Measurements from ENCODE around the gene BARHL1.

Gene BARHL1

GRCh38 chr9:132555528-132555927 is 26.9 kb upstream of the BARHL1 start:
- no peak for TF ChIP-seq CTCF (IDR thresholded peaks at IDR 0.05)
- no peak overlapping the region for H3K27ac ChIP-seq
- DNase-seq (ENCODE audit: low spot score): no peak
- H3K4me3 ChIP-seq: no peak overlapping the region

GRCh38 chr9:132556235-132556634 is 26.2 kb upstream of the BARHL1 start:
- H3K4me3 ChIP-seq: no peak overlapping the region
- DNase-seq (ENCODE audit: low spot score): no peak
- TF ChIP-seq CTCF (IDR thresholded peaks at IDR 0.05): no peak
- H3K27ac ChIP-seq: no peak overlapping the region

GRCh38 chr9:132556714-132557113 is 25.7 kb upstream of the BARHL1 start:
- no peak for DNase-seq (ENCODE audit: low spot score)
- TF ChIP-seq CTCF (IDR thresholded peaks at IDR 0.05): no peak
- Histone ChIP-seq H3K27ac (no peak overlapping the region), H3K4me3 (no peak overlapping the region)

- DNase-seq (ENCODE audit: low spot score): no peak
- H3K27ac ChIP-seq: no peak overlapping the region
- H3K4me3 ChIP-seq: no peak overlapping the region
- no peak for TF ChIP-seq CTCF (IDR thresholded peaks at IDR 0.05)
These were observed 25.2 kb upstream of the BARHL1 start for GRCh38 chr9:132557159-132557558.

- Histone ChIP-seq H3K4me3 (no peak overlapping the region), H3K27ac (no peak overlapping the region)
- no peak for DNase-seq (ENCODE audit: low spot score)
- TF ChIP-seq CTCF (IDR thresholded peaks at IDR 0.05): no peak
These were observed 22.7 kb upstream of the BARHL1 start for GRCh38 chr9:132559711-132560110.

- Histone ChIP-seq H3K4me3 (no peak overlapping the region), H3K27ac (no peak overlapping the region)
- TF ChIP-seq CTCF (IDR thresholded peaks at IDR 0.05): no peak
- no peak for DNase-seq (ENCODE audit: low spot score)
These were observed 21.7 kb upstream of the BARHL1 start for GRCh38 chr9:132560616-132561202.

- Histone ChIP-seq H3K4me3 (no peak overlapping the region), H3K27ac (no peak overlapping the region)
- TF ChIP-seq CTCF (IDR thresholded peaks at IDR 0.05): no peak
- no peak for DNase-seq (ENCODE audit: low spot score)
These were observed 20.2 kb upstream of the BARHL1 start for GRCh38 chr9:132562306-132562573.

All from coronary artery (tissue), 2 donors.